T47D (cell line): Measurements from ENCODE around the gene CLASP1.
"Not testable (repeated sequence)": the region's sequence is repeated elsewhere in the genome, so short reads cannot be mapped to it uniquely, and the experiment has no call there.

Experiments
- DNase-seq, 2 experiments: peaks; one replicate each; pipeline versions ENCODE4 v3.0.0 to v3.0.0-alpha.2; 2011 to 2012; ENCODE audit warnings: low read depth in 1 of 2, low spot score in 1 of 2
- JUND ChIP-seq: IDR thresholded peaks from 2 replicates; pipeline ENCODE4 v1.6.1; 2012; ENCODE audit warnings: low read depth
- in situ Hi-C: cut with HindIII; loops from 2 replicates; pipeline ENCODE4 v1.10.0; 2016; ENCODE audit warnings: low sequenced_read_pairs, low pct_unique_long_range_greater_than_20kb

CLASP1 gene

GRCh38 chr2:121682396-121683298, 33.4 kb upstream of the CLASP1 start:
- no peak for DNase-seq
- no peak for TF ChIP-seq JUND
- in situ Hi-C loops, result no loop called here

GRCh38 chr2:121677855-121678254, 28.6 kb upstream of the CLASP1 start:
- no peak for DNase-seq
- TF ChIP-seq JUND, result no peak
- in situ Hi-C loops, result no loop called here

GRCh38 chr2:121671621-121672020, 22.4 kb upstream of the CLASP1 start:
- in situ Hi-C loops, DNase-seq: not testable (repeated sequence)

GRCh38 chr2:121670181-121670580, 20.9 kb upstream of the CLASP1 start:
- no peak for DNase-seq
- in situ Hi-C loops, result no loop called here
- TF ChIP-seq JUND, result no peak

- DNase-seq, result no peak
- in situ Hi-C loops, result no loop called here
- TF ChIP-seq JUND, result no peak
Observed at GRCh38 chr2:121667618-121668017, 18.4 kb upstream of the CLASP1 start.

- no peak for TF ChIP-seq JUND
- in situ Hi-C loops, result no loop called here
- DNase-seq, result no peak
Observed at GRCh38 chr2:121666042-121666441, 16.8 kb upstream of the CLASP1 start.

GRCh38 chr2:121665504-121665903, 16.2 kb upstream of the CLASP1 start:
- TF ChIP-seq JUND, result no peak
- DNase-seq, result no peak
- in situ Hi-C loops, result no loop called here

GRCh38 chr2:121664713-121665112, 15.5 kb upstream of the CLASP1 start:
- no peak for DNase-seq
- in situ Hi-C loops, result no loop called here

GRCh38 chr2:121664086-121664485, 14.8 kb upstream of the CLASP1 start:
- DNase-seq, result no peak
- in situ Hi-C loops, result no loop called here
- TF ChIP-seq JUND, result no peak

More at GRCh38 chr2:121664713-121665112, 15.5 kb upstream of the CLASP1 start:
- TF ChIP-seq JUND, result no peak

GRCh38 chr2:121663434-121663833, 14.2 kb upstream of the CLASP1 start:
- in situ Hi-C loops, result no loop called here
- TF ChIP-seq JUND, result no peak
- no peak for DNase-seq

- no peak for DNase-seq
- no peak for TF ChIP-seq JUND
- in situ Hi-C loops, result no loop called here
Observed at GRCh38 chr2:121662656-121663055, 13.4 kb upstream of the CLASP1 start.

- TF ChIP-seq JUND, result no peak
- in situ Hi-C loops, result no loop called here
- DNase-seq, result no peak
Observed at GRCh38 chr2:121659933-121660332, 10.7 kb upstream of the CLASP1 start.

GRCh38 chr2:121658393-121658792, 9.1 kb upstream of the CLASP1 start:
- in situ Hi-C loops, DNase-seq: not testable (repeated sequence)

GRCh38 chr2:121653035-121653434, 3.8 kb upstream of the CLASP1 start:
- in situ Hi-C loops, result no loop called here
- TF ChIP-seq JUND, result no peak
- no peak for DNase-seq
